BLaER1 treated with 17β-estradiol and CSF1 and Interleukin-3, amounts not matched to agents 10 nM and 100 nM (cell line): ENCODE data around the gene HRH4.
A peak's percentile ranks its signal among the peaks of the same experiment; 100 is the strongest.

ENCODE experiments used
- H3K27ac ChIP-seq, 11 experiments: shearing (Covaris generic); formaldehyde crosslinking; 2 replicates each; pipeline ENCODE4 v1.8.1; 2022
- H3K27me3 ChIP-seq, 11 experiments: shearing (Covaris generic); formaldehyde crosslinking; 2 replicates each; pipeline ENCODE4 v1.8.1; 2022
- H3K36me3 ChIP-seq, 11 experiments: shearing (Covaris generic); formaldehyde crosslinking; 2 replicates each; pipeline ENCODE4 v1.8.1; 2022
- H3K4me1 ChIP-seq, 10 experiments: shearing (Covaris generic); formaldehyde crosslinking; 2 replicates each; pipeline ENCODE4 v1.8.1; 2022
- H3K4me2 ChIP-seq, 11 experiments: shearing (Covaris generic); formaldehyde crosslinking; 2 replicates each; pipeline ENCODE4 v1.8.1; 2022
- H3K4me3 ChIP-seq, 10 experiments: shearing (Covaris generic); formaldehyde crosslinking; 2 replicates each; pipeline ENCODE4 v1.8.1; 2022
- H3K9ac ChIP-seq, 11 experiments: shearing (Covaris generic); formaldehyde crosslinking; 2 replicates each; pipeline ENCODE4 v1.8.1; 2022
- H3K9me3 ChIP-seq, 11 experiments: shearing (Covaris generic); formaldehyde crosslinking; replicated peaks in 1 of 11; 2 replicates each; pipeline ENCODE4 v1.8.1; 2022
- H4K20me1 ChIP-seq, 11 experiments: shearing (Covaris generic); formaldehyde crosslinking; 2 replicates each; pipeline ENCODE4 v1.8.1; 2022
- Cebpa-rat ChIP-seq, 11 experiments: shearing (Covaris generic); IDR thresholded peaks; 2 replicates each; pipeline ENCODE4 v1.8.1; 2022

The HRH4 gene

DNA sequence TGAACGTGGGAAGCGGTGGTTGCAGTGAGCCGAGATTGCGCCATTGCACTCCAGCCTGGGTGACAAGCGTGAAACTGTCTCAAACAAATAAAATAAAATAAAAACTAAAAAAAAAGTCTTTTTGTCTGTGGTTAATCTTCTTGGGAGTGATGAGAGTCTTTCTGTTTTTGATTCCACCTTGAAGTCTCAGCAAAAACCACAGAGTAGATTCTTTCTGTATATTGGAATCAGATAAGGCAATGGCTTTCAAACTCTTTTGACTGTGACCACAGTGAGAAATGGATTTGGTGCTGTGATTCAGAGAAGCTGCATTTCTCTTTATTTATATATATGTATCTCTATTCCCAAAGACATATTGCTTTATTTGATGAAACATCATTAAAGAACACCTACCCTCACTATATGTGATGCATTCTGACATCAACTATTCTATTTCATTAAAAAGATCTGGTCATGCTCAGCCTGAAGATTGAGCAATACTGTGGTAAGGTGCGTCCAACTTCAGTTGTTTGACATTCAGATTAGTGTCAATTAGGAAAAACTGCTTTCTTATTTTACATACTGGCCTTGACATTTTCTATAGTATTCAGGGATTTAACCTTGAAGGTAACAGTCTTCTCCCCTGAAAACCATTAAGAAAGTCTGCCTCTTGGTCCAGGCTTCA is 15.6 kb downstream of the HRH4 start:
- no peak overlapping the region for H3K27ac ChIP-seq
- no peaks in the 10 kb centered on the region for H3K4me1 ChIP-seq
- H3K9me3 ChIP-seq = peaks cover 0 to 7% (median 0%) of the 10 kb centered on the region in 11 experiments; a peak in 4 of 22 replicates
- no peaks in the 10 kb centered on the region for H3K27me3 ChIP-seq
- H3K9ac ChIP-seq = no peak overlapping the region
- no peak overlapping the region for H3K4me3 ChIP-seq
- no peak overlapping the region for H3K4me2 ChIP-seq
- H4K20me1 ChIP-seq = no peaks in the 10 kb centered on the region
- TF ChIP-seq Cebpa-rat (IDR thresholded peaks at IDR 0.05) = no peak
- H3K36me3 ChIP-seq = no peaks in the 10 kb centered on the region

DNA sequence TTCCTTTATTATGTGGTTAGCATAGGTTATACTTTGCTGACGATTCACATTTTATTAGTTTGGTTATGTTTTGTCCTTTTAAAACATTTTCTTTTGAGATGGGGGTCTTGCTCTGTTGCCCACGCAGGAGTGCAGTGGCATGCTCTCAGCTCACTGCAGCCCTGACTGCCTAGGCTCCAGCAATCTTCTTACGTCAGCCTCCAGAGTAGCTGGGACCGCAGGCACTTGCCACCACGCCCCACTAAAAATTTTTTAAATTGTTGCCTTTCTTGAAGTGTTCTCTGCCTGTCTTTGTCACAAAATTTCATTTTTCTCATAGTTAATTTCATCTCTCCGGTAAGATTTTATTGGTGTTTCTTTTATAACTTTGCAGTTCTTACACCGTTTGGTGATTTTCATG is 18.9 kb downstream of the HRH4 start:
- no peak for TF ChIP-seq Cebpa-rat (IDR thresholded peaks at IDR 0.05)
- Histone ChIP-seq H3K36me3 (no peaks in the 10 kb centered on the region), H4K20me1 (no peaks in the 10 kb centered on the region), H3K9ac (no peak overlapping the region), H3K27ac (no peak overlapping the region), H3K9me3 (peaks cover 0 to 7% (median 0%) of the 10 kb centered on the region in 11 experiments; a peak in 4 of 22 replicates), H3K4me3 (no peak overlapping the region), H3K27me3 (no peaks in the 10 kb centered on the region), H3K4me1 (peaks cover 0 to 9% (median 5%) of the 10 kb centered on the region in 10 experiments; a peak in 9 of 20 replicates), H3K4me2 (no peak overlapping the region)

DNA sequence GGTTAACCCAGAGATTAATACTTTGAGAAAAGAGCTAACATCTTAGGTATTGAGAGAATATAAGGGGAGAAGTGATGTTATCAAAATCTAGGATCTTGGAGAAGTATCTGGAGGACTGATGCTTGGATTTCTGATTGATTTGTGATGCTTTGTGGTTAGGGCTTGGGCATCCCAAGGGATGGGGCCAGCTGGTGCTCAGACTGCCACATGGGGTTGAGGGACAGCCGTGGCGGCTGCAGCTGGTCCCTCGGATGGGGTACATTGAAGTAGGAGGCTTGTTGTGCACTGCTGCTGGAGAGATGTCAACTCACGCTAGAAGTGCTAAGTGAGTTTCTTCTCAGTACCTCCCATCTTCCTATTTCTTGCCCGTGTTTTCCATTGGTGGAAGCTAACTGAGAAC is 22.4 kb downstream of the HRH4 start:
- Histone ChIP-seq H3K9ac (no peak overlapping the region), H3K9me3 (peaks cover 0 to 7% (median 0%) of the 10 kb centered on the region in 11 experiments; a peak in 4 of 22 replicates), H3K4me2 (peak overlapping the region in 6 of 11 experiments; percentile 15 to 56 (median 38); a peak in 12 of 22 replicates), H4K20me1 (no peaks in the 10 kb centered on the region), H3K4me1 (peaks cover 0 to 9% (median 5%) of the 10 kb centered on the region in 10 experiments; a peak in 11 of 20 replicates), H3K27ac (no peak overlapping the region), H3K4me3 (no peak overlapping the region), H3K27me3 (no peaks in the 10 kb centered on the region), H3K36me3 (no peaks in the 10 kb centered on the region)
- TF ChIP-seq Cebpa-rat (IDR thresholded peaks at IDR 0.05) = no peak

DNA sequence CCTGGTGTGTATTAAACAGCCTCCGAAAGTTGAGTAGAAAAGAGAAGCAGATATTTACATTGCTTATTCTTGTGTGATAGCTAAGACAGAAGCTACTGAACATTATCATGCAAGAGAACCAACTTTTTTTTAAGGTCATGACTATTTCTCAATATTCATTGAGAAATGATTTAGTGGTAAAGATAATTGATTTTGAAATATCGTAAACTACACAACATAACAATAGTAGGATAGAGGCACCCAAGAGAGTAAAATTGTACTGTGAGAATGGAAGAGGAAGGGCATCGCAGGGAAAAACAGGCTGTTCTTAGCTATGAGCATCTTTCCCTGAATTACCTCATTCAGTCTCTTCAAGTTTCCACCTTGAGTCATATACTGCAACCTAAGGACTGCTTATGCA is 25.2 kb downstream of the HRH4 start:
- peaks cover 0 to 1% (median 0%) of the 10 kb centered on the region in 11 experiments; a peak in 2 of 22 replicates for H3K9me3 ChIP-seq
- H3K4me3 ChIP-seq = no peak overlapping the region
- H3K4me1 ChIP-seq = peaks cover 0 to 17% (median 9%) of the 10 kb centered on the region in 10 experiments; a peak in 15 of 20 replicates
- no peak overlapping the region for H3K27ac ChIP-seq
- TF ChIP-seq Cebpa-rat (IDR thresholded peaks at IDR 0.05) = no peak
- no peak overlapping the region for H3K9ac ChIP-seq
- no peaks in the 10 kb centered on the region for H4K20me1 ChIP-seq
- H3K4me2 ChIP-seq = no peak overlapping the region
- H3K27me3 ChIP-seq = no peaks in the 10 kb centered on the region
- no peaks in the 10 kb centered on the region for H3K36me3 ChIP-seq

DNA sequence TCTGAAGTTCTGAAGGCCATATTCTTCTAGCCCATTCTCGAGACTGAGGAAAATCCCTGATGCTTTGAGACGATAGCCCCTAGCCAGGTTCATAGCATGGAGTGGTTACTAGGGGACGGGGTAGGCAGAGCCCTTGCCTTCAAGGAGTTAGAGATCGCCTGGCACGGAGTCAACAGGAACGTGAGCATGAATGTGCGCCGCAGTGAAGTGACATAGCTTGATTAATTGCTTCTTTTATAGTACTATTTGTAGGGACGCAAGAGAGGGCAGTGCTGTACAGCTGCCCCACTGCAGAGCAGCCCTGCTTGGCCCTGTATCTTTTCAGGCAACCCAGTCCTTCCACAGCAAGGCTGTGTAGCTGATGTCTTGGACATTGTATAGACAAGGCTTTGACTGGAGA is 26.2 kb downstream of the HRH4 start:
- Histone ChIP-seq H3K9ac (no peak overlapping the region), H3K27ac (no peak overlapping the region), H4K20me1 (no peaks in the 10 kb centered on the region), H3K27me3 (no peaks in the 10 kb centered on the region), H3K36me3 (no peaks in the 10 kb centered on the region), H3K4me2 (no peak overlapping the region), H3K9me3 (no peaks in the 10 kb centered on the region), H3K4me1 (peaks cover under 1 to 19% (median 10%) of the 10 kb centered on the region in 10 experiments; a peak in 18 of 20 replicates), H3K4me3 (no peak overlapping the region)
- no peak for TF ChIP-seq Cebpa-rat (IDR thresholded peaks at IDR 0.05)

DNA sequence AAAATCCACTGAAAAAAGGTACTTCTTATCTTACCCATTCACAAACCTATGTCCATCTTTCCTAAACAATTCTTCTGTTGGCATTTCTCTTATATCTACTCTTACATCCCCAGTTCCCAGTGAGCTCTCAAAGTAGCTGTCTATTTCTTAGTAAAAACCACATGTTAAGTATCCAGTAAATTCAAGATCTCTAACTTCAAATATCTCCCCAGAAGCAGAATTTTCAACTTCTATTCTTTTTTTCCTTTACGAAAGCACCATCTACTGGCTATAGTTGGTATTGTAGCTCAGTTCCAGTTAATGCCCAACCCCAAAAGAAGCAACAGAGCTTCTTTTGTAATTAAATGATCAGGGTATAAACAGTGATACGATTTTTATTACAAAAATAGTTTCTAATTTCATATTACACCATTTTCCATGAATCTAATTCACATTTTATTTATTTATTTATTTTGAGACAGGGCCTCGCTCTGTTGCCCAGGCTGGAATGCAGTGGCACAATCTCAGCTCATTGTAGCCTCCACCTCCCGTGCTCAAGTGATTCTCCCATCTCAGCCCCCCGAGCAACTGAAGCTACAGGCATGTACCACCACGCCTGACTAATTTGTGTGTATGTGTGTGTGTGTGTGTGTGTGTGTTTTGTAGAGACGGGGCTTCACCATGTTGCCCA is 28.5 kb downstream of the HRH4 start:
- Histone ChIP-seq H4K20me1 (no peaks in the 10 kb centered on the region), H3K27ac (no peak overlapping the region), H3K4me1 (peaks cover 13 to 24% (median 18%) of the 10 kb centered on the region in 10 experiments; a peak in 19 of 20 replicates), H3K4me2 (peak overlapping the region in 2 of 11 experiments; percentile 15 to 28; a peak in 1 of 22 replicates), H3K9ac (no peak overlapping the region), H3K36me3 (no peaks in the 10 kb centered on the region), H3K9me3 (no peaks in the 10 kb centered on the region), H3K27me3 (no peaks in the 10 kb centered on the region; a peak in 1 of 22 replicates), H3K4me3 (no peak overlapping the region)
- no peak for TF ChIP-seq Cebpa-rat (IDR thresholded peaks at IDR 0.05)

DNA sequence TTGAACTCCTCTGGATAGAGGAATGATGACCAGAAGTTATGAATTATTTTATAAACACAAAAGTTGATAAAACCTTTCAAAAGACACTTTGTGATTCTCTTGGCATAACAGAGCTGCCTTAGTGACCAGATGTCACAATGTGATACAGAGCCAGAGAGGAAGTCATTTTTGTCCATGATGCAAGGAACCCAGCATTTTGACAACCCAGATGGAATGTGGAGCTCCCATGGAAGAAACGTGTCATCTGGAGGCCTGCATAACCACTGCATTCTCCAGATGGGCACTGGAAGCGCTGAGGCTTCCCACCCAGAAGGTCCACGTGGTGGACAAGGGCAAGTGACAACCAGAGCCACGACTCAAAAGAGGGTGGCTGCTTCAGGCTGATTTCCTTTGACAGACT is 30.1 kb downstream of the HRH4 start:
- H4K20me1 ChIP-seq = no peaks in the 10 kb centered on the region
- H3K9me3 ChIP-seq = no peaks in the 10 kb centered on the region
- H3K9ac ChIP-seq = no peak overlapping the region
- H3K4me2 ChIP-seq = no peak overlapping the region
- H3K27me3 ChIP-seq = no peaks in the 10 kb centered on the region; a peak in 1 of 22 replicates
- no peak for TF ChIP-seq Cebpa-rat (IDR thresholded peaks at IDR 0.05)
- H3K4me1 ChIP-seq = peaks cover 13 to 24% (median 18%) of the 10 kb centered on the region in 10 experiments; a peak in 19 of 20 replicates
- H3K27ac ChIP-seq = no peak overlapping the region
- no peak overlapping the region for H3K4me3 ChIP-seq
- no peaks in the 10 kb centered on the region for H3K36me3 ChIP-seq

DNA sequence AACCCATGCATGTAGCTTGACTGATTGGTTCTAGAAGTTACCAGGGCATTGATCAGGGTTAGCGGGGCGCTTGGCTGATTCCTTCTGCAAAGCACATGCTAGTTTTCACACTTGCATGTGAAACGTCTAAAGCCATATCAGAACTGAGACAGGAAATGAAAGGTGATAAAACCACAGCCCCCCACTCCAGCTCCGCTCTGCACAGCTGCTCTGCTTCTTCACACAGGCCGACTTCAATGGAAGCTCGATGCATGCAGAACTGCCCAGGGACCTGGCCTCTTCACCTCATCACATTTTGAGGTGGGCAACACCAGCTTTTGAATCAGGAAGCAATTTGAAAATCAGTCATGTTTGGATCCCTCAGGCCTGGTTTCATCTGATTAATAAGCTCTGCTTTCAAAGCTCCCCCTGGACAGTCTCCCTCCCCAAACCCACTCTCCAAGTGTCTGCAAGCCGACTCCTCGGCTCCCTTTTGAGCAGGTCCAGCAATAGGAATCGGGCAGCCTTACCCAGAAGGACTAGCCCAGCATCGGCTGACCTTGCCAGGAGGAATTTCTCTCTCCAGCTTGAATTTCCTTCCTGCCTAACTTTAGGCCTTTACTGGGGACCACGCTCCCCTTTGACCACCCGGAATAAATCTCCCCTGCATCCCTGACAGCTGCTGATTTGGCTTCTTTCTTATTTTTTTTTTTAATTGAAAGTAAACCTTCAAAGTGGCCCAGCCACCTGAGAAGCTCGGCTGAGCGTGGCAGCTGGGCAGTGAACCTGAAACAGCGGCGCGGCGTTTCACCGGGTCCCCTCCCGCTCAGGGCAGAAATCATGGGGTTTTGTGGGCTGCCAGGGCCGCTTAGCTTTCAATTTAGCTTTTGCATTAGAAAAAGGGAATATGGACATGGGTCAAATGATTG is 31.7 kb downstream of the HRH4 start:
- Histone ChIP-seq H3K4me3 (peak overlapping the region in 1 of 10 experiments; percentile 14; a peak in 3 of 20 replicates), H3K4me2 (peak overlapping the region; percentile 64 to 84 (median 77))

More for the DNA sequence above, 31.7 kb downstream of the HRH4 start:
- no peak for TF ChIP-seq Cebpa-rat (IDR thresholded peaks at IDR 0.05)
- Histone ChIP-seq H3K4me1 (peaks cover 13 to 24% (median 18%) of the 10 kb centered on the region in 10 experiments; a peak in 19 of 20 replicates), H3K27ac (no peak overlapping the region; a peak in 1 of 22 replicates), H3K9me3 (no peaks in the 10 kb centered on the region), H4K20me1 (no peaks in the 10 kb centered on the region), H3K27me3 (no peaks in the 10 kb centered on the region; a peak in 1 of 22 replicates), H3K36me3 (no peaks in the 10 kb centered on the region), H3K9ac (peak overlapping the region in 8 of 11 experiments; percentile 0 to 63 (median 22); a peak in 8 of 22 replicates)
